OCI-LY1 (cell line): Measurements from ENCODE around the gene GPR108.

Experiments used
- H2AFZ ChIP-seq: fragments of 200-600 bp; sonication (generic), shearing (Covaris generic); 2 replicates; pipeline ENCODE4 v1.6.0; 2014; ENCODE audit warnings: antibody characterized with exemption, mild to moderate bottlenecking, low read length
- H3F3A ChIP-seq: fragments of 200-600 bp; sonication (generic), shearing (Covaris generic); 2 replicates; pipeline ENCODE4 v1.6.0; 2014; ENCODE audit warnings: mild to moderate bottlenecking, antibody characterized with exemption, low read length, moderate library complexity; ENCODE audit not compliant: insufficient read depth
- H3K27ac ChIP-seq: fragments of 200-600 bp; sonication (generic); 2 replicates; pipeline ENCODE4 v1.5.1; 2014; ENCODE audit warnings: low read length, mixed run types, mild to moderate bottlenecking, low read depth; ENCODE audit not compliant: poor library complexity, severe bottlenecking
- H3K27me3 ChIP-seq: fragments of 200-600 bp; sonication (generic); 2 replicates; pipeline ENCODE4 v1.6.0; 2014; ENCODE audit warnings: antibody characterized with exemption, mild to moderate bottlenecking, low read length, moderate library complexity; ENCODE audit not compliant: insufficient read depth
- H3K36me3 ChIP-seq: fragments of 200-600 bp; sonication (generic); 2 replicates; pipeline ENCODE4 v1.6.1; 2014; ENCODE audit warnings: mild to moderate bottlenecking, antibody characterized with exemption, low read length, moderate library complexity, mixed read lengths; ENCODE audit not compliant: insufficient read depth
- H3K4me1 ChIP-seq: fragments of 200-600 bp; sonication (generic); 2 replicates; pipeline ENCODE4 v1.5.1; 2014; ENCODE audit warnings: mild to moderate bottlenecking, low read length, moderate library complexity; ENCODE audit not compliant: insufficient read depth, severe bottlenecking
- H3K4me2 ChIP-seq: fragments of 200-600 bp; sonication (generic), shearing (Covaris generic); 2 replicates; pipeline ENCODE4 v1.6.1; 2014; ENCODE audit warnings: low read length
- H3K4me3 ChIP-seq: fragments of 200-600 bp; sonication (generic); 2 replicates; pipeline ENCODE4 v1.5.1; 2014; ENCODE audit warnings: low read length, low read depth, mild to moderate bottlenecking, mixed read lengths; ENCODE audit not compliant: poor library complexity, severe bottlenecking
- H3K79me2 ChIP-seq: fragments of 200-600 bp; shearing (Covaris generic); 2 replicates; pipeline ENCODE4 v1.6.1; 2016; ENCODE audit warnings: mixed run types, low read length, mixed read lengths; ENCODE audit not compliant: insufficient read depth
- H3K9ac ChIP-seq: fragments of 200-600 bp; sonication (generic), shearing (Covaris generic); 2 replicates; pipeline ENCODE4 v1.6.1; 2014; ENCODE audit warnings: mild to moderate bottlenecking, low read length, mixed read lengths
- H3K9me2 ChIP-seq: fragments of 200-600 bp; sonication (generic), shearing (Covaris generic); 2 replicates; pipeline ENCODE4 v1.6.1; 2014; ENCODE audit warnings: low read depth, mild to moderate bottlenecking, low read length, mixed read lengths
- H3K9me3 ChIP-seq: fragments of 200-600 bp; shearing (Covaris generic); 2 replicates; pipeline ENCODE4 v1.6.1; 2014; ENCODE audit warnings: low read length, mixed read lengths
- H4K20me1 ChIP-seq: fragments of 200-600 bp; sonication (generic), shearing (Covaris generic); 2 replicates; pipeline ENCODE4 v1.6.0; 2016; ENCODE audit warnings: mild to moderate bottlenecking, low read length; ENCODE audit not compliant: insufficient read depth
- CTCF ChIP-seq: fragments of 200-600 bp; sonication (generic), shearing (Covaris generic); IDR thresholded peaks from 2 replicates; pipeline ENCODE4 v1.5.1; 2017; ENCODE audit warnings: mild to moderate bottlenecking, antibody characterized with exemption, low read length, moderate library complexity, mixed read lengths
- EZH2 ChIP-seq: fragments of 200-600 bp; sonication (generic), shearing (Covaris generic); IDR thresholded peaks from 2 replicates; pipeline ENCODE4 v1.8.0; 2017; ENCODE audit warnings: borderline replicate concordance, mixed run types, mild to moderate bottlenecking, antibody characterized with exemption, low read length, moderate library complexity, mixed read lengths

Gene GPR108

GRCh38 chr19:6730941-6731670 is 6.3 kb downstream of the GPR108 start:
- no peak overlapping the region for H3K9ac ChIP-seq
- H3K36me3 ChIP-seq, result no peaks in the 10 kb centered on the region; the same call in 1 of the 2 replicates
- H4K20me1 ChIP-seq, result no peaks in the 10 kb centered on the region
- no peaks in the 10 kb centered on the region for H3F3A ChIP-seq
- H3K9me3 ChIP-seq, result no peaks in the 10 kb centered on the region
- no peaks in the 10 kb centered on the region; the same call in 1 of the 2 replicates for H3K27me3 ChIP-seq
- H3K79me2 ChIP-seq, result no peaks in the 10 kb centered on the region
- peaks cover 27% of the 10 kb centered on the region for H3K4me1 ChIP-seq
- H3K4me3 ChIP-seq, result no peak overlapping the region
- no peak overlapping the region for H2AFZ ChIP-seq
- H3K9me2 ChIP-seq, result no peaks in the 10 kb centered on the region
- no peak for TF ChIP-seq EZH2
- TF ChIP-seq CTCF, result no peak
- H3K27ac ChIP-seq, result no peak overlapping the region
- H3K4me2 ChIP-seq, result no peak overlapping the region

- H3K36me3 ChIP-seq, result no peaks in the 10 kb centered on the region; the same call in 1 of the 2 replicates
- H3K79me2 ChIP-seq, result no peaks in the 10 kb centered on the region
- no peaks in the 10 kb centered on the region for H3K9me3 ChIP-seq
- H3K4me1 ChIP-seq, result peaks cover 19% of the 10 kb centered on the region
- no peaks in the 10 kb centered on the region for H3F3A ChIP-seq
- H2AFZ ChIP-seq, result no peak overlapping the region
- no peaks in the 10 kb centered on the region for H3K9me2 ChIP-seq
- no peak overlapping the region for H3K4me3 ChIP-seq
- H3K9ac ChIP-seq, result no peak overlapping the region
- H3K27ac ChIP-seq, result no peak overlapping the region
- H4K20me1 ChIP-seq, result no peaks in the 10 kb centered on the region
- no peak overlapping the region for H3K4me2 ChIP-seq
- no peaks in the 10 kb centered on the region; the same call in 1 of the 2 replicates for H3K27me3 ChIP-seq
- TF ChIP-seq EZH2 (no peak), CTCF (no peak)
Observed at GRCh38 chr19:6730153-6730804, 7.1 kb downstream of the GPR108 start.

- H3K4me3 ChIP-seq, result no peak overlapping the region
- no peaks in the 10 kb centered on the region; the same call in 1 of the 2 replicates for H3K27me3 ChIP-seq
- H3F3A ChIP-seq, result no peaks in the 10 kb centered on the region
- no peak for TF ChIP-seq CTCF
- TF ChIP-seq EZH2, result no peak
- peaks cover 15% of the 10 kb centered on the region for H3K4me1 ChIP-seq
- no peak overlapping the region for H3K27ac ChIP-seq
- no peaks in the 10 kb centered on the region for H3K9me3 ChIP-seq
- no peak overlapping the region for H2AFZ ChIP-seq
- no peaks in the 10 kb centered on the region for H3K9me2 ChIP-seq
- H3K9ac ChIP-seq, result no peak overlapping the region
- H3K79me2 ChIP-seq, result no peaks in the 10 kb centered on the region
- no peaks in the 10 kb centered on the region; the same call in 1 of the 2 replicates for H3K36me3 ChIP-seq
- no peaks in the 10 kb centered on the region for H4K20me1 ChIP-seq
- H3K4me2 ChIP-seq, result no peak overlapping the region
Observed at GRCh38 chr19:6729573-6730152, 7.7 kb downstream of the GPR108 start.
